Heart left ventricle (tissue), 16 donors: ENCODE measurements around the gene USP46. TPM values are rescaled to one million over a fixed set of nuclear protein-coding genes. Genes with fewer than 3 reads are reported as not detected.
A peak's percentile ranks its signal among the peaks of the same experiment; 100 is the strongest.

Experiments
- ATAC-seq, 4 donors: fragments of 200-7000 bp; cut with Tn5 transposase; one replicate each; pipeline ENCODE4 v1.9.1; 2020 to 2022; ENCODE audit warnings: moderate library complexity in 4 of 4, mild to moderate bottlenecking in 3 of 4, moderate number of reproducible peaks in 1 of 4
- DNase-seq, 5 donors: peaks; one replicate each; pipeline ENCODE4 v3.0.0-alpha.2; 2020
- H3K27ac ChIP-seq, 12 donors: fragments of 200-600 bp; sonication (generic) in 4 of 12; one replicate each; pipeline versions ENCODE4 v1.5.0 to v1.8.0; 2016 to 2022; ENCODE audit warnings: mild to moderate bottlenecking in 2 of 12
- H3K27me3 ChIP-seq, 9 donors: fragments of 200-600 bp; sonication (generic) in 2 of 9; one replicate each; pipeline versions ENCODE4 v1.5.1 to v1.8.0; 2016 to 2022; ENCODE audit warnings: mild to moderate bottlenecking in 3 of 9
- H3K36me3 ChIP-seq, 9 donors: fragments of 200-600 bp; sonication (generic) in 2 of 9; one replicate each; pipeline versions ENCODE4 v1.5.0 to v1.8.0; 2018 to 2022; ENCODE audit warnings: mild to moderate bottlenecking in 2 of 9
- H3K4me1 ChIP-seq, 12 donors: fragments of 200-600 bp; sonication (generic) in 4 of 12; one replicate each; pipeline versions ENCODE4 v1.5.0 to v1.8.0; 2016 to 2022; ENCODE audit warnings: mild to moderate bottlenecking in 3 of 12
- H3K4me3 ChIP-seq, 12 donors: fragments of 200-600 bp; sonication (generic) in 4 of 12; one replicate each; pipeline versions ENCODE4 v1.5.0 to v1.8.0; 2017 to 2022; ENCODE audit warnings: mild to moderate bottlenecking in 9 of 12, moderate library complexity in 4 of 12
- H3K9me3 ChIP-seq, 12 donors: fragments of 200-600 bp; sonication (generic) in 4 of 12; one replicate each; pipeline versions ENCODE4 v1.5.0 to v1.8.0; 2016 to 2022; ENCODE audit warnings: mild to moderate bottlenecking in 1 of 12
- POLR2A ChIP-seq, 2 donors: fragments of 450-650 bp; IDR thresholded peaks; one replicate each; pipeline ENCODE4 v1.6.1; 2017; ENCODE audit warnings: antibody characterized with exemption in 2 of 2, mild to moderate bottlenecking in 2 of 2, moderate library complexity in 2 of 2
- WGBS, 4 donors: extraction: QIAGEN DNeasy Blood & Tissue Kit in 2 of 4; methylation state at CpG; one replicate each; pipeline versions ENCODE4 v1.1.5 to v1.1.7; 2013 to 2018; 5-methylcytosine and 5-hydroxymethylcytosine counted together
- intact Hi-C, 10 donors: fragments of 100-400 bp; cut with DNase I; formaldehyde crosslinking; loops; one replicate each; pipeline versions ENCODE4 v1.11.1 to v1.14.2; 2022
- polyA plus RNA-seq, 2 donors: library from polyadenylated mRNA; stranded (reverse); fragments of 200-250 nt; gene quantifications; one replicate each; pipeline ENCODE4 v1.2.3, GENCODE V29; 2013
- total RNA-seq, 9 donors: library from RNA; depleted of rRNA in 2 of 9; stranded (reverse); fragments of >200 nt in 2 of 9; fragmentation: NEBNext Ultra II Directional in 3 of 9; extraction: Animal tissue kit (Norgen Biotek cat#: 25700) in 3 of 9; gene quantifications; one replicate each; pipeline versions ENCODE4 v1.1.0 to v1.2.4, GENCODE V29; 2016 to 2023
- TF ChIP-seq, protein P1 (sequence below), 12 donors: fragments of 200-600 bp; sonication (generic) in 4 of 12; IDR thresholded peaks; one replicate each; pipeline versions ENCODE4 v1.5.0 to v1.8.0; 2018 to 2022; ENCODE audit warnings: antibody characterized with exemption in 12 of 12, mild to moderate bottlenecking in 5 of 12
- donor health status: ischemic (EF 13 %, LVEDD 7.1; RV severe dilation, severe dysfunction).
- donor health status: healthy with polysubstance abuse.
- donor health status: DM: no; HTN: yes; CAD: no.
- donor health status: DM: no; HTN: no; CAD: no.
- donor health status: ischemic (EF 25% LVEDD 6.9; RV normal size, moderate dysfunction).
- donor health status: ischemic (EF 25% LVEDD 5.7; RV mildly dilated, moderate dysfunction).
- donor health status: healthy.
- donor health status: DM: yes; HTN: yes; CAD: no.
- donor health status: ischemic (EF 35%, LVEDD 5.7; RV mildly dilated, moderate dysfunction).
- donor health status: nonischemic (EF 11% LVEDD 7.7; RV severe dilation, severe dysfunction).
- donor health status: DM: yes; HTN: yes; CAD: no.
- donor health status: PGD.
- donor health status: ischemic (EF 29% LVEDD 5.4; RV normal size, mild dysfunction).
- donor health status: nonischemic (EF 23%, LVEDD 6.1; RV moderate dilation, normal function).

The USP46 gene
- total and polyA plus RNA-seq, 11 donors = 6.1 to 111 (median 62.9) TPM

DNA sequence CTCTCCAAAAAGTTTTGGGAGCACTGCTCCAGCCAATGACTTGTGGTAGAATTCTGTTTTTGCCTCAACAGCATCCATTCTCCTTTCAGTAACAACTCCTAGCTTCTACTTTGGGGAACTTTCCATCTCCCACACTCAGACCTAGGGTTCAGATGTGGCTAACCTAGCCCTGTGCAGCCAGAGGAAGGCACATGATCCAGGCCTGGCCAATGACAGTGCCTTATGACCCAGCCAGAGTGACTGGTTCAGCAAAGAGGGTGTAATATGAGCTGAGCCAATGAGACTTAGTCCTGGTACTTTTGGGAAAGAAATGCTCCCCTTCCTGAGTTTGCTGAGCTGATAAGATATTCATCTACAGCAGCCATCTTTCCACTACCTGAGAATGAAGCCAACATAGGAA lies 5.4 kb upstream of the USP46 start:
- Histone ChIP-seq H3K27ac (peak overlapping the region in 1 of 12 donors; percentile 22), H3K4me1 (peaks cover 0 to 28% (median 15%) of the 10 kb centered on the region in 12 donors), H3K4me3 (no peak overlapping the region), H3K27me3 (peaks cover 0 to 5% (median 0%) of the 10 kb centered on the region in 9 donors), H3K9me3 (peaks cover 0 to 3% (median 0%) of the 10 kb centered on the region in 12 donors), H3K36me3 (peaks cover 0 to 9% (median 0%) of the 10 kb centered on the region in 9 donors)
- ATAC-seq (no peak), DNase-seq (no peak)
- TF ChIP-seq, protein P1, sequence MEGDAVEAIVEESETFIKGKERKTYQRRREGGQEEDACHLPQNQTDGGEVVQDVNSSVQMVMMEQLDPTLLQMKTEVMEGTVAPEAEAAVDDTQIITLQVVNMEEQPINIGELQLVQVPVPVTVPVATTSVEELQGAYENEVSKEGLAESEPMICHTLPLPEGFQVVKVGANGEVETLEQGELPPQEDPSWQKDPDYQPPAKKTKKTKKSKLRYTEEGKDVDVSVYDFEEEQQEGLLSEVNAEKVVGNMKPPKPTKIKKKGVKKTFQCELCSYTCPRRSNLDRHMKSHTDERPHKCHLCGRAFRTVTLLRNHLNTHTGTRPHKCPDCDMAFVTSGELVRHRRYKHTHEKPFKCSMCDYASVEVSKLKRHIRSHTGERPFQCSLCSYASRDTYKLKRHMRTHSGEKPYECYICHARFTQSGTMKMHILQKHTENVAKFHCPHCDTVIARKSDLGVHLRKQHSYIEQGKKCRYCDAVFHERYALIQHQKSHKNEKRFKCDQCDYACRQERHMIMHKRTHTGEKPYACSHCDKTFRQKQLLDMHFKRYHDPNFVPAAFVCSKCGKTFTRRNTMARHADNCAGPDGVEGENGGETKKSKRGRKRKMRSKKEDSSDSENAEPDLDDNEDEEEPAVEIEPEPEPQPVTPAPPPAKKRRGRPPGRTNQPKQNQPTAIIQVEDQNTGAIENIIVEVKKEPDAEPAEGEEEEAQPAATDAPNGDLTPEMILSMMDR (IDR thresholded peaks at IDR 0.05) = no peak
- intact Hi-C loops = loop anchor here in 9 of 10 donors (2.0 to 10.0 kb wide), 7 partner anchors 48 to 290 kb away; no protein-coding TSS in a partner anchor

DNA sequence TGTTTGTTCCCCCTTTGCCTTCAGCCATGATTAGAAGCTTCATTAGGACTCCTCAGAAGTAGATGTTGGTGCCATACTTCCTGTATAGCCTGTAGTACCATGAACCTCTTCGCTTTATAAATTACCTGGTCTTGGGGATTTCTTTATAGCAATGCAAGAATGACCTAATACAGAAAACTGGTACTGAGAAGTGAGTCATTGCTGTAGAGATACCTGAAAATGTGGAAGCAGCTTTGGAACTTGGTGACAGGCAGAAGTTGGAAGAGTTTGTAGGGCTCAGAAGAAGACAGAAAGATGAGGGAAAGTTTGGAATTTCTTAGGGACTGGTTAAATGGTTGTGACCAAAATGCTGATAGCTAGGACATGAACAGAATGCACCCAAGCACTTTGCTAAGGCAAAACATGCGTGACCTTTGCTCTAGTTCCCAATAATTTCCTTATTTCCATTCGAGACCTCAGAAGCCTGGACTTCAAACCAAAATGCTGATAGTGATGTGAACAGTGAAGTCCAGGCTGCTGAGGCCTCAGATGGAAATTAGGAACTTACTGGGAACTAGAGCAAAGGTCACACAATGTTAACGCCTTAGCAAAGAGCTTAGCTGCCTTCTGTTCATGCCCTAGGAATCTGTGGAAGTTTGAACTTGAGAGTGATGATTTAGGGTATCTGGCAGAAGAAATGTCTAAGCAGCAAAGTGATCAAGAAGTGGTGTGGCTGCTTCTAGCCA lies 3.0 kb upstream of the USP46 start:
- H3K36me3 ChIP-seq = peaks cover 0 to 9% (median 0%) of the 10 kb centered on the region in 9 donors
- intact Hi-C loops = loop anchor here in 8 of 10 donors (5.0 to 10.0 kb wide), 6 partner anchors 50 to 287 kb away; no protein-coding TSS in a partner anchor
- H3K4me1 ChIP-seq = peaks cover 0 to 43% (median 24%) of the 10 kb centered on the region in 12 donors
- TF ChIP-seq POLR2A (IDR thresholded peaks at IDR 0.05) = no peak
- TF ChIP-seq, protein P1 (IDR thresholded peaks at IDR 0.05) = no peak
- peaks cover 0 to 3% (median 0%) of the 10 kb centered on the region in 12 donors for H3K9me3 ChIP-seq
- DNase-seq (no peak), ATAC-seq (no peak)
- H3K27me3 ChIP-seq = no peaks in the 10 kb centered on the region
- H3K27ac ChIP-seq = peak overlapping the region; percentile 19 to 100 (median 62)
- H3K4me3 ChIP-seq = no peak overlapping the region
- WGBS, 4 donors = 69 to 79% (median 74%) methylated on average over 4 of the region's 4 CpGs

DNA sequence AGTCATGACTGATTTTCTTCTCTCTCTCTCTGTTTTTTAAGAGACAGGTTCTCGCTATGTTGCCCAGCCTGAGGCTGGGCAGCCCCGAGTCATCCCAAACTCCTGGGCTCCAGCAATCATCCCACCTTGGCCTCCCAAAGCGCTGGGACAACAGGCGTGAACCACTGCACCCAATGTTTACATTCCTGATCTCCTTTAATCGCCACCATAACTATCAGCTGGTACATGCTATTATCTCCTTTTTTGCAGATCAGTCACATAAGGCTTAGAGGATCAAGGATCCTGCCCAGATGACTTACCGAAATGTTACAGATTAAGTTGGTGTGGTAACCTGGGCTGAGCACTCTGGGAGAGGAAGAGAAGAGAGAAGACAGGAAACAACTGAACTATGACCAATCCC lies 1.5 kb upstream of the USP46 start:
- Histone ChIP-seq H3K9me3 (peaks cover 0 to 3% (median 0%) of the 10 kb centered on the region in 12 donors), H3K4me1 (peaks cover 0 to 55% (median 32%) of the 10 kb centered on the region in 12 donors), H3K4me3 (peak overlapping the region in 6 of 12 donors; percentile 60 to 98 (median 92)), H3K27ac (peak overlapping the region in 10 of 12 donors; percentile 96 to 100 (median 99)), H3K36me3 (peaks cover 0 to 9% (median 0%) of the 10 kb centered on the region in 9 donors), H3K27me3 (no peaks in the 10 kb centered on the region)
- intact Hi-C loops = loop anchor here in 8 of 10 donors (5.0 to 10.0 kb wide), 6 partner anchors 52 to 286 kb away; no protein-coding TSS in a partner anchor
- no peak for DNase-seq
- 92 to 95% (median 94%) methylated on average over 6 of the region's 6 CpGs for WGBS, 4 donors
- no peak for TF ChIP-seq POLR2A (IDR thresholded peaks at IDR 0.05)
- TF ChIP-seq, protein P1 (IDR thresholded peaks at IDR 0.05) = no peak
- no peak for ATAC-seq

DNA sequence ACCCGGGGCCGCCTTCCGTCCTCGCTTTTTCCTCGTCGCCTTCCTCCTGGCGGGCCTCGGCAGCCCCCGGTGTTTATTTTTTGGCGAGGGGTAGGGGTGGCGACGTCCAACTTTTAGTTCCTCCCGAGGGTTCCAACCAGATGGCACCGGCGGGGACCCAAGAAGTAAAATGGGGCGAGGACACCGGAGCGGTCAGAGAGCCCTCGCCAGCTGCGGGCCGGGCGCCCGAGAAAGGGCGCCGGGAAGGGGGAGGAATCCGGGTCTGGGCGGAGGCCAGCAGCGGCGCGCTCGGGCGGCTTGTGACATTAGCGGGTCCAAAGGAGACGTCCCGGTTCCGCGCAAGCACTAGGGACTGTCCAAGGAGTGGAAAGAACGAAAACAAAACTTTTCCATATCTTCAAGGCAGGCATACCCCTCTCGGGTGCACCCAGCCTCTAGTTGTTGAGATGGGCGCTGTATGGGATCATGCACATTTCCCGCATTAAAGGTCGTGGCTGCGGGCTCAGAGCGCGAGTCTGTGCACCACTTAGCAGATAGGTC lies 691 bp upstream of the USP46 start:
- peak; percentile 78 to 86 (median 79) for DNase-seq
- Histone ChIP-seq H3K9me3 (peaks cover 0 to 3% (median 0%) of the 10 kb centered on the region in 12 donors), H3K4me3 (peak overlapping the region; percentile 60 to 98 (median 91)), H3K4me1 (peaks cover 0 to 64% (median 38%) of the 10 kb centered on the region in 12 donors), H3K27ac (peak overlapping the region; percentile 94 to 100 (median 98)), H3K36me3 (peaks cover 0 to 9% (median 0%) of the 10 kb centered on the region in 9 donors), H3K27me3 (no peaks in the 10 kb centered on the region)
- peak; percentile 55 to 78 (median 72) for ATAC-seq
- WGBS, 4 donors = 0 to 3% (median 1%) methylated on average over 33 to 45 of the region's 45 CpGs
- intact Hi-C loops = loop anchor here (2.0 to 10.0 kb wide), 14 partner anchors 53 to 325 kb away; no protein-coding TSS in a partner anchor
- TF ChIP-seq, protein P1 (IDR thresholded peaks at IDR 0.05) = no peak
- peak in 1 of 2 donors; percentile 2 for TF ChIP-seq POLR2A (IDR thresholded peaks at IDR 0.05)
